22Rv1 (cell line): ENCODE data around the gene HSPB2.

ENCODE experiments used
- H3K27ac ChIP-seq: fragments of 450-650 bp; 2 replicates; pipeline ENCODE4 v1.5.1; 2017
- CTCF ChIP-seq: fragments of 450-650 bp; IDR thresholded peaks from 2 replicates; pipeline ENCODE4 v1.5.1; 2017; ENCODE audit warnings: mild to moderate bottlenecking
- ZFX ChIP-seq: fragments of 450-650 bp; IDR thresholded peaks from 2 replicates; pipeline ENCODE4 v1.6.1; 2017; ENCODE audit warnings: antibody characterized with exemption, borderline replicate concordance

HSPB2 gene

GRCh38 chr11:111912535-111912934 is at the start of gene HSPB2:
TSS of gene HSPB2 (plus strand) at chr11:111912734. CDS start at chr11:111912830, 96 bp downstream.
- no peak within 1 kb of the TSS for H3K27ac ChIP-seq

GRCh38 chr11:111870113-111870512 is 42.4 kb upstream of the HSPB2 start:
- peak overlapping the region; percentile 82 for H3K27ac ChIP-seq
- TF ChIP-seq ZFX (no peak), CTCF (no peak)

More at GRCh38 chr11:111912535-111912934, at the start of gene HSPB2:
- no peak for TF ChIP-seq ZFX
- TF ChIP-seq CTCF = no peak

GRCh38 chr11:111870522-111870885 is 42.0 kb upstream of the HSPB2 start:
- H3K27ac ChIP-seq = peak overlapping the region; percentile 82
- no peak for TF ChIP-seq CTCF
- TF ChIP-seq ZFX = no peak

- TF ChIP-seq CTCF = peak; percentile 36
- TF ChIP-seq ZFX = no peak
- peak within 1 kb of the TSS; percentile 82 for H3K27ac ChIP-seq
Observed at GRCh38 chr11:111870886-111871692, 41.4 kb upstream of the HSPB2 start, which contains the start of gene ALG9. TSS of gene ALG9 (minus strand) at chr11:111871581. CDS start at chr11:111871482, 99 bp downstream.

GRCh38 chr11:111871693-111872161 is 40.8 kb upstream of the HSPB2 start:
- H3K27ac ChIP-seq = peak overlapping the region; percentile 82
- TF ChIP-seq ZFX (no peak), CTCF (no peak)

GRCh38 chr11:111878385-111878848 is 34.1 kb upstream of the HSPB2 start:
- H3K27ac ChIP-seq = peak overlapping the region; percentile 98
- no peak for TF ChIP-seq CTCF
- TF ChIP-seq ZFX = no peak

- H3K27ac ChIP-seq = peak within 1 kb of the TSS; percentile 98
- TF ChIP-seq CTCF (peak; percentile 95), ZFX (no peak)
Observed at GRCh38 chr11:111878849-111879636, 33.5 kb upstream of the HSPB2 start, which contains the start of the genes CFAP68 and FDXACB1. TSS of gene CFAP68 (plus strand) at chr11:111879541. CDS start at chr11:111879561, 20 bp downstream. TSS of gene FDXACB1 (minus strand) at chr11:111879165. CDS start at chr11:111879132, 33 bp downstream.
